Mucosa of rectum (tissue), 2 donors: ENCODE results near the gene TCEANC2.
A peak's percentile ranks its signal among the peaks of the same experiment; 100 is the strongest.
"Not testable (repeated sequence)": the region's sequence is repeated elsewhere in the genome, so short reads cannot be mapped to it uniquely, and the experiment has no call there.

Experiments used
- H3K27ac ChIP-seq, 2 donors: one replicate each; pipeline ENCODE4 v1.7.0; 2013; ENCODE audit warnings: inconsistent platforms in 2 of 2, low read depth in 2 of 2, low read length in 2 of 2
- H3K27me3 ChIP-seq, 2 donors: one replicate each; pipeline ENCODE4 v1.7.0; 2013; ENCODE audit warnings: low read length in 2 of 2; ENCODE audit not compliant: control insufficient read depth in 2 of 2, insufficient read depth in 2 of 2
- H3K36me3 ChIP-seq, 2 donors: one replicate each; pipeline ENCODE4 v1.7.0; 2013; ENCODE audit warnings: low read length in 2 of 2; ENCODE audit not compliant: control insufficient read depth in 2 of 2, insufficient read depth in 2 of 2
- H3K4me1 ChIP-seq, 2 donors: one replicate each; pipeline ENCODE4 v1.7.0; 2013; ENCODE audit warnings: low read length in 2 of 2, mild to moderate bottlenecking in 1 of 2; ENCODE audit not compliant: control insufficient read depth in 2 of 2, insufficient read depth in 2 of 2
- H3K4me3 ChIP-seq, 2 donors: one replicate each; pipeline ENCODE4 v1.7.0; 2013; ENCODE audit warnings: low read length in 2 of 2
- H3K9ac ChIP-seq, 2 donors: one replicate each; pipeline ENCODE4 v1.7.0; 2013; ENCODE audit warnings: low read length in 2 of 2, low read depth in 1 of 2, mild to moderate bottlenecking in 1 of 2
- H3K9me3 ChIP-seq, 2 donors: one replicate each; pipeline ENCODE4 v1.7.0; 2013; ENCODE audit warnings: low read length in 2 of 2; ENCODE audit not compliant: control insufficient read depth in 2 of 2
- donor health status: healthy.
- donor health status: Normal muscosa, but diverticular disease.

TCEANC2 gene

DNA sequence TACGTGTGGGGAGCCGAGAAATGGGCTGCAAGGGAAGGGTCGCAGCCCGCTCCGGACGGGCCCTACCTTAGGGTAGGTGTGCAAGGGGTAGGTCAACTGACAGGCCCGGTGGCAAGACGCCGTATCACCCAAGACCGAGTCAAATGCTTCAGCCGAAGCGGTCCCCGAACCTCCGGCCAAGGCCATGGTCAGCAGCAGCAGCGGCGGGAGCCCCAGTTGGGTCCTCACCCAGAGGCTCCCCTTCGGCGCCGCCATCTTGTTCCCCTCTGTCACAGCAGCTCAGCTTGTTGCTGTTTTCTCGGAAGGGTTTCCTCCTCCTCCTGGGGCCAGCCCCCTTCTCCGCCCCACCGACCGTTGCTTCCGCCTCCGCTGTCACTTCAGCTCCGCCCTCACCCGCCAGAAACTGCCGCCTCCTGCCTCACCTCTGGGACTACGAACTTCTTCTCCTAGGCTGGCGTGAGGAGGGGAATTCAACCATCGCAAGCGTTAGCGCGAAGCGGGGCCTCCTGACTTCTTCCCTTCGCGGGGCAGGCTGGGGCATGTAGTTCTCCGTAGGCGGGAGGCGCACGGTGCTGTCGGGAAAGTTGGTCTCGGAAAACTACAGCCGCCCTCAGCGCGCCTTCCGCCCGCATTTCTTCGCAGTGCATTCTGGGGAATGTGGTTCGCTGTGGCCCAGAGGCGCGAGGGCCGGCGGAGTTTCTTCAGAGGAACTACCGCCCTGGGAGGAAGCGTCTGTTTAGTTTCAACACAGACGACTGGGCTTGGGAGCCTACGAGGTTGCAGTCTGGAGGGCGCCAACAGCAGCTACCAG, at the start of gene TCEANC2, which contains the start of gene TMEM59:
Gene TCEANC2 (plus strand): TSS at position 675 of the 811 bp plus-strand sequence. CDS start 815 bp downstream, outside the sequence.
Gene TMEM59 (minus strand): TSS at position 271 of the 811 bp plus-strand sequence. CDS start 16 bp downstream, at position 255.
- peaks cover 29 to 34% of the 10 kb centered on the region in 2 donors for H3K4me1 ChIP-seq
- H3K4me3 ChIP-seq, result peak within 1 kb of the TSS; percentile 96 to 97
- H3K27ac ChIP-seq, result peak within 1 kb of the TSS; percentile 92 to 97
- peak within 1 kb of the TSS; percentile 94 to 95 for H3K9ac ChIP-seq
- H3K9me3 ChIP-seq, result no peaks in the 10 kb centered on the region
- no peaks in the 10 kb centered on the region for H3K36me3 ChIP-seq
- H3K27me3 ChIP-seq, result no peaks in the 10 kb centered on the region

DNA sequence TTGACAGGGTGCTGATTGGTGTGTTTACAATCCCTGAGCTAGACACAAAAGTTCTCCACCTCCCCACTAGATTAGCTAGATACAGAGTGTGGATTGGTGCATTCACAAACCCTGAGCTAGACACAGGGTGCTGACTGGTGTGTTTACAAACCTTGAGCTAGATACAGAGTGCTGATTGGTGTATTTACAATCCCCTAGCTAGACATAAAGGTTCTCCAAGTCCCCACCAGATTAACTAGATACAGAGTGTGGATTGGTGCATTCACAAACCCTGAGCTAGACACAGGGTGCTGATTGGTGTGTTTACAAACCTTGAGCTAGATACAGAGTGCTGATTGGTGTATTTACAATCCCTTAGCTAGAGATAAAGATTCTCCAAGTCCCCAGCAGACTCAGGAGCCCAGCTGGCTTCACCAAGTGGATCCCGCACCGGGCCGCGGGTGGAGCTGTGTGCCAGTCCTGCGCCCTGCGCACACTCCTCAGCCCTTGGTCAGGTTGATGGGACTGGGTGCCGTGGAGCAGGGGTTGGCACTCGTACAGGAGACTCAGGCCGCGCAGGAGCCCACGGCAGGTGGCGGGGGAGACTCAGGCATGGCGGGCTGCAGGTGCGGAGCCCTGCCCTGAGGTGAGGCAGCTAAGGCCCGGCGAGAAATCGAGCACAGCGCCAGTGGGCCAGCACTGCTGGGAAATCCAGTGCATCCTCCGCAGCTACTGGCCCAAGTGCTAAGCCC, 49.5 kb upstream of the TCEANC2 start:
- not testable (repeated sequence) for H3K9me3 ChIP-seq, H3K4me1 ChIP-seq, H3K27ac ChIP-seq, H3K36me3 ChIP-seq, H3K27me3 ChIP-seq, H3K4me3 ChIP-seq, H3K9ac ChIP-seq

DNA sequence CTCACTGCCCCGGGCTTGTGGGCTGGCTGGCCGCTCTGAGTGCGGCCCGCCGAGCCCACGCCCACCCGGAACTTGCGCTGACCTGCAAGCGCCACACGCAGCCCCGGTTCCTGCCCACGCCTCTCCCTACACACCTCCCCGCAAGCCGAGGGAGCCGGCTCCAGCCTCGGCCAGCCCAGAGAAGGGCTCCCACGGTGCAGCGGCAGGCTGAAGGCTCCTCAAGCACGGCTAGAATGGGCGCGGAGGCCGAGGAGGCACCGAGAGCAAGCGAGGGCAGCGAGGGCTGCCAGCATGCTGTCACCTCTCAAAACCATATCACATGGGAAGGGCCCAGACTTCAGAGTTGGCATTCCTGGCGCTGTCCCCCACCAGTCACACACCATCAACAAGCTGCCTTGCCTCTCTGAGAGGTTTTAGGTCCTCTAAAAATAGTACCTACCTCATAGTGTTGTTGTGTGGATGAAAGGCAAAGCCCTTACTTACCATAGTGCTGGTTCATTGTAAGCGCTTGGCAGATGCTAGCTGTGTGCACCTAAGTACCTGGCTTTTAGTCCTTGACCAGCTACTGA, 48.8 kb upstream of the TCEANC2 start:
- Histone ChIP-seq H3K4me1 (no peaks in the 10 kb centered on the region), H3K36me3 (no peaks in the 10 kb centered on the region), H3K9me3 (no peaks in the 10 kb centered on the region), H3K9ac (no peak overlapping the region), H3K4me3 (no peak overlapping the region), H3K27ac (no peak overlapping the region), H3K27me3 (no peaks in the 10 kb centered on the region)

DNA sequence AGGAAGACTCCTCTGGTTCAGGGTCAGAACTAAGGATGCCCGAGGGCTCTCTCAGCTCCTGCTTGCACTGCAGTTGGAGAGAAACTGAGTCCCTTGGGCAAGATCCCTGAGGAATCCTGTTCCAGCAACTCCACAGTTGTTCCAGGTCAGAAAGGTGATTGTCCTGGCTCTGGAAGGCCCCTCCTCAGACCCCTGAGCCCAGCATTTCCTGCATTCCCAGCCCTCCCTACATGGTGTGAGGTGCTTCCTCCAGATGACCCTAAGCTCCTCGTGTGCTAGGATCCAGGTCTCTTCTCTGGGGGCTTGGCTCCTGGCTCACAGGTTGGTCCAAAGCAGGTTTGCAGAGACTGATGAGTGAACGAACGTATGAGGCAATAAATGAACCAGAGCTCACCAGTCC, 46.9 kb upstream of the TCEANC2 start:
- H3K4me1 ChIP-seq, result no peaks in the 10 kb centered on the region
- no peak overlapping the region for H3K4me3 ChIP-seq
- H3K27ac ChIP-seq, result no peak overlapping the region
- no peaks in the 10 kb centered on the region for H3K27me3 ChIP-seq
- no peak overlapping the region for H3K9ac ChIP-seq
- no peaks in the 10 kb centered on the region for H3K9me3 ChIP-seq
- no peaks in the 10 kb centered on the region for H3K36me3 ChIP-seq

DNA sequence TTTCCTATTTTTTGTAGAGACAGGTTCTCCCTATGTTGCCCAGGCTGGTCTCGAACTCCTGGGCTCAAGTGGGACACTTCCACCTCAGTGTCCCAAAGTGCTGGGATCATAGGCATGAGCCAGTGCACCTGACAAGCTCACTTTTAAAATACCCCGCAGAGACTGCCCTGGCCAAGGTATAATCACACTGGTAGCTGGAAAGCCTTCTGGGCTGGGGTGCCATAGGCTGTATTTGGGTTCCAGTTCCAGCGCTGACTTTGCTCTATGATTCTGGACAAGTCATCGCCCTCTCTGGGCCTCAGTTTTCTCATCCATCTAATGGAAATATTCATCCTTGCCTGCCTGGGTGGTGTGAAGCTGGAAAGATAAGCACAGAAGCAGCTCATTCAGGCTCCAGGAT, 45.8 kb upstream of the TCEANC2 start:
- Histone ChIP-seq H3K4me3 (no peak overlapping the region), H3K36me3 (no peaks in the 10 kb centered on the region), H3K9me3 (no peaks in the 10 kb centered on the region), H3K9ac (no peak overlapping the region), H3K4me1 (no peaks in the 10 kb centered on the region), H3K27ac (no peak overlapping the region), H3K27me3 (no peaks in the 10 kb centered on the region)

DNA sequence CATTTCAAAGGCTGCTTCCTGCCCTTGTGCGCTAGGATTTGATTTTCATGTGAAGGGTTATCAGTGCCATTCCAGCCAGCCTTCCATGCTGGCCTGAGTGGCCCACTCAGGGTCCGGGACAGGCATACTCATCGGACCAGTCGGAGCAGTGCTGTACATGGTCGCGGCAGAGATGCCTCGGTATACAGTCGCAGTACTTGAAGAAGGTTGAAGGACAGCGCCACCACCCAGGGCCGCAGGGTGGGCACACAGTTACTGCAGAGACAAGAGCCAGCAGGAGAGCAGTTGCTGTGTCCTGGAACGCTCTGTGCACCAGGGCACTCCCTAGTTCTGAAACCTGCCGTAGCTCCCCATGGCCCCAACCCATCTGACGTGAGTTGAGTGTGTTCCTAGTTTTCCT, 44.5 kb upstream of the TCEANC2 start:
- Histone ChIP-seq H3K9me3 (no peaks in the 10 kb centered on the region), H3K4me3 (no peak overlapping the region), H3K27me3 (no peaks in the 10 kb centered on the region), H3K36me3 (no peaks in the 10 kb centered on the region), H3K4me1 (no peaks in the 10 kb centered on the region), H3K27ac (no peak overlapping the region), H3K9ac (no peak overlapping the region)

DNA sequence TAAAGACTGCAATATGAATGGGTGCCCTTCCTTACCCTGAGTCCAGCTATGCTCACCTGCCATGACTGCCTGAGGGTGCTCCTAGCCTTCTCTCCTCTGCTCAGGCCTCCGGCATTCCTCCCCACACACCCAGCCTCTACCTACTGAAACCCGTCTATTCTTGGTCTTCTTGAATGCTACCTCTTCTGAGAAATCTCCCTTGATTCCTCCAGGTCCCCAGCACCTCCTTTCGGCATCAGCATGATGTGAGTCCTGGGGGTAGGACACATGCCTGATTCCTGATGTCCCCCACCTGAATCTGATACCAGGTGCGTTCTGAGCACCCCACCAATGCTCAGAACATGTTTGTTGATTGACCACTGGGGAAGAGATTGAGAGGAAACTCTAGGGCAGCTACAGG, 44.0 kb upstream of the TCEANC2 start:
- Histone ChIP-seq H3K27me3 (no peaks in the 10 kb centered on the region), H3K4me1 (no peaks in the 10 kb centered on the region), H3K9ac (no peak overlapping the region), H3K36me3 (no peaks in the 10 kb centered on the region), H3K9me3 (no peaks in the 10 kb centered on the region), H3K4me3 (no peak overlapping the region), H3K27ac (no peak overlapping the region)

DNA sequence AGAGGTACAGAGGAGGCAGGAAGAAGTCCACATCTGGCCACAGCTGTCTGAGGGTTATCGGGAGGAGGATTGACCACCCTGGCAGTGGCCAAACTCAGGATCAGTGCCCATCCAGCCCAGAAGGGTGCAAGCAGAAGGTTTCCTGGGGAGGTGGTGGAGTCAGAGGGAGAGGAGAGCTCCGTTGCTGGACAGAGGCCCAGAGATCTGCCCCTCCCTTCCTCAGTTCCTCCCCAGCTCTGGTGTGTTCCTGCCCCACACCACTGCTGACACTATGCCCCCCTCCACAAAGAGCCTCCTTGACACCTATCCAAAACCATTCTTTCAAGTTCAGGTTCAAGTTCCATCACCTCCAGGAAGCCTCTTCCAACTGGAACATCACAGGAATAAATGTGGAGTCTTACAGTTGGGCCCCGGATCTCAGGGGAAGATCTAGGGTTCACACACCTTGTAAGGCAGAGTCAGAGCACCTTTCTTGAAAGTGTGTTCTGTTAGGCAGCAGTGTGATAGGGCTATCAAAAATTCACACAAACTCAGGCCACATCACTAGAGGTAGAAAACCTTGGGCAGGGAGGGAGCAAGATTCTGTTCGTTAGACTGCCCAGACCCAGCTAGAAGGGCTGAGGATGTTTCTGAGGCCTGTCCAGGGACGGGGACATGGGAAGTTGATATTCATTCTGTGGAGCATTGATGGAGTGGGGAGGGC, 42.8 kb upstream of the TCEANC2 start:
- Histone ChIP-seq H3K4me3 (no peak overlapping the region), H3K27me3 (no peaks in the 10 kb centered on the region), H3K9me3 (no peaks in the 10 kb centered on the region), H3K27ac (no peak overlapping the region), H3K4me1 (no peaks in the 10 kb centered on the region), H3K36me3 (no peaks in the 10 kb centered on the region), H3K9ac (no peak overlapping the region)

DNA sequence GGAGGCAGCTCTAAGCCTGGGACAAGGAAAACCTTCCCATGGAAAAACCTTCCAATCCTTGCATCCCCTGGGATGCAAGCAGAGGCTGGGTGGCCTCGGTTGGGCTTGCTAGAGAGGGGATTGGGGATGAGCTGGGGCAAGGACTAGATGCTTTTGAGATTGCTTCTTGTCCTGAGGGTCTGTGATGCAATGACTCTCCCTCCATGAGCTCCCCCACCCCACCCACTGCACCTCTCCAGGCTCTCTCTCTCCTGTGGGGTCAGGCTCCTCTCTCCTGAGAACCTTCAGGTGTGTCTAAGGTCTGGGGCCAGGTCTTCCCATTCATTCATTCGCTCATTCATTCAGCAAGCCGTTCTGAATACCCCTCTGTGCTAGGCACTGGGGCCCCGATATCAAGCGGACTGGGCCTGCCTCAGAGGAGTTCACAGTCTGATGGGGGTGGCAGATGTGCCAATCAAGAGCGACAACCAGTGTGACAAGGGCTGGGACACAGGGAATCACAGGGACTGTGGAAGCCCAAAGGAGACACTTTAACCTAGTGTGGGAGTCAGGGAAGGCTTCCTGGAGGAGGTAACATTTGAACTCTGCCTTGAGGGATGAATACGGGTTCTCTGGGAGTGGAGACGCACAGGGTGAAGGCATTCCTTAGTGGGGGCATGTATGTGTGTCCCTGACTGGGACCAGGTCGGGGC, 41.9 kb upstream of the TCEANC2 start:
- Histone ChIP-seq H3K9ac (no peak overlapping the region), H3K9me3 (no peaks in the 10 kb centered on the region), H3K27ac (no peak overlapping the region), H3K4me1 (peaks cover 0 to 5% of the 10 kb centered on the region in 2 donors), H3K4me3 (no peak overlapping the region), H3K27me3 (no peaks in the 10 kb centered on the region), H3K36me3 (no peaks in the 10 kb centered on the region)
